Endothelial cell of umbilical vein (primary cell): ENCODE data around the gene HPSE2. TPM values are rescaled to one million over a fixed set of nuclear protein-coding genes. Genes with fewer than 3 reads are reported as not detected.

Experiments used
- BruUV-seq: library from RNA; stranded (reverse); fragments of 400-500 nt; replicated peaks from 2 replicates; lab custom pipeline; 2021; lab: Mats Ljungman, UMichigan
- CTCF ChIA-PET: fragments of 300-600, 350-600 bp; sonication (Branson Sonifier 250); formaldehyde crosslinking; loops from one replicate; lab custom pipeline; 2021; ENCODE audit warnings: antibody characterized with exemption, inconsistent platforms; lab: Charles Lee
- POLR2A ChIA-PET: fragments of 300-600, 350-600 bp; sonication (Branson Sonifier 250); formaldehyde crosslinking; loops from one replicate; lab custom pipeline; 2021; ENCODE audit warnings: antibody characterized with exemption, inconsistent platforms; lab: Charles Lee
- DNase-seq: peaks from one replicate; pipeline ENCODE4 v3.0.0-alpha.2; 2011; ENCODE audit warnings: low read depth, low spot score
- FAIRE-seq: peaks from 2 replicates; lab custom pipeline; 2011; peaks lifted over from hg19 to GRCh38; lab: Jason Lieb, UNC
- H2AFZ ChIP-seq: 2 replicates; pipeline ENCODE4 v1.6.0; 2012; ENCODE audit warnings: low read depth, low read length, control low read depth, inconsistent platforms
- H3K27ac ChIP-seq: 2 replicates; pipeline ENCODE4 v1.5.1; 2011; ENCODE audit warnings: low read depth, mild to moderate bottlenecking, control low read depth, low read length, moderate library complexity; ENCODE audit not compliant: insufficient read depth
- H3K27me3 ChIP-seq, 2 experiments: 2 replicates each; pipeline versions ENCODE4 v1.6.0 to v1.6.1; 2011; ENCODE audit warnings: low read length in 2 of 2, mixed read lengths in 1 of 2; ENCODE audit not compliant: control insufficient read depth in 2 of 2, insufficient read depth in 2 of 2
- H3K36me3 ChIP-seq, 2 experiments: 2 replicates in 1 of 2; 3 replicates in 1 of 2; pipeline ENCODE4 v1.5.1; 2011; ENCODE audit warnings: low read length in 2 of 2, mild to moderate bottlenecking in 1 of 2, moderate library complexity in 1 of 2; ENCODE audit not compliant: control insufficient read depth in 2 of 2, insufficient read depth in 2 of 2; ENCODE audit errors: extremely low read depth in 1 of 2
- H3K4me1 ChIP-seq: 3 replicates; pipeline ENCODE4 v1.5.1; 2011; ENCODE audit warnings: mild to moderate bottlenecking, low read length; ENCODE audit not compliant: control insufficient read depth, insufficient read depth; ENCODE audit errors: extremely low read depth
- H3K4me2 ChIP-seq: 2 replicates; pipeline ENCODE4 v1.6.1; 2011; ENCODE audit warnings: low read length, control low read depth, mixed read lengths; ENCODE audit not compliant: insufficient read depth
- H3K4me3 ChIP-seq, 3 experiments: fragments of 200-600 bp in 1 of 3; sonication (generic), shearing (Covaris generic) in 1 of 3; replicated peaks in 1 of 3; 2 replicates each; pipeline ENCODE4 v1.5.1; 2011 to 2016; ENCODE audit warnings: control low read depth in 3 of 3, low read length in 3 of 3, mild to moderate bottlenecking in 2 of 3, inconsistent platforms in 1 of 3, low read depth in 1 of 3, moderate library complexity in 1 of 3; ENCODE audit not compliant: insufficient read depth in 1 of 3
- H3K79me2 ChIP-seq: 2 replicates; pipeline ENCODE4 v1.6.0; 2012; ENCODE audit warnings: low read length, inconsistent platforms; ENCODE audit not compliant: control insufficient read depth, insufficient read depth
- H3K9ac ChIP-seq: replicated peaks from 2 replicates; pipeline ENCODE3; 2011; ENCODE audit warnings: low read length, control low read depth; ENCODE audit not compliant: insufficient read depth; ENCODE audit errors: extremely low read depth
- H3K9me1 ChIP-seq: replicated peaks from 3 replicates; pipeline ENCODE4 v1.6.0; 2011; ENCODE audit warnings: mild to moderate bottlenecking, low read length; ENCODE audit not compliant: control insufficient read depth, insufficient read depth; ENCODE audit errors: extremely low read depth
- H3K9me3 ChIP-seq: replicated peaks from 2 replicates; pipeline ENCODE4 v1.5.1; 2012; ENCODE audit warnings: low read length, inconsistent platforms; ENCODE audit not compliant: control insufficient read depth, insufficient read depth
- H4K20me1 ChIP-seq: replicated peaks from 2 replicates; pipeline ENCODE3; 2011; ENCODE audit warnings: mild to moderate bottlenecking, low read length; ENCODE audit not compliant: control insufficient read depth, insufficient read depth; ENCODE audit errors: extremely low read depth
- EZH2 ChIP-seq: IDR thresholded peaks from 2 replicates; pipeline ENCODE4 v1.6.1; 2012; ENCODE audit warnings: borderline replicate concordance, low read depth, mild to moderate bottlenecking, moderate library complexity, low read length, inconsistent platforms; ENCODE audit not compliant: severe bottlenecking
- FOS ChIP-seq: IDR thresholded peaks from 2 replicates; pipeline ENCODE4 v1.6.1; 2011; ENCODE audit warnings: mild to moderate bottlenecking, low read length, moderate library complexity, borderline replicate concordance; ENCODE audit not compliant: insufficient read depth
- GATA2 ChIP-seq: IDR thresholded peaks from 2 replicates; pipeline ENCODE4 v1.7.0; 2011; ENCODE audit warnings: low read depth, mild to moderate bottlenecking, moderate library complexity, mixed read lengths, low read length; ENCODE audit not compliant: insufficient read length, insufficient read depth
- JUN ChIP-seq: IDR thresholded peaks from 2 replicates; pipeline ENCODE4 v1.6.1; 2011; ENCODE audit warnings: borderline replicate concordance, low read depth; ENCODE audit not compliant: insufficient read length, insufficient read depth
- MYC ChIP-seq: IDR thresholded peaks from one replicate; pipeline ENCODE4 v1.6.1; 2011; ENCODE audit warnings: mild to moderate bottlenecking, low read depth, low read length
- POLR2A ChIP-seq: IDR thresholded peaks from 2 replicates; pipeline ENCODE4 v1.6.1; 2012; ENCODE audit warnings: low read depth, mild to moderate bottlenecking, control low read depth, low read length
- POLR2AphosphoS5 ChIP-seq: IDR thresholded peaks from 2 replicates; pipeline ENCODE4 v1.6.1; 2012; ENCODE audit warnings: low read depth, mild to moderate bottlenecking, control low read depth, low read length, moderate library complexity; ENCODE audit not compliant: insufficient read depth
- dilution Hi-C: fragments of 300-500 bp; cut with MboI; formaldehyde crosslinking; loops from one replicate; pipeline ENCODE4 v1.15.0; 2019; ENCODE audit warnings: low sequenced_read_pairs; ENCODE audit not compliant: extremely low pct_ligation_motif_present
- intact Hi-C: fragments of 100-400 bp; cut with micrococcal nuclease; formaldehyde crosslinking; loops from one replicate; pipeline ENCODE4 v1.10.0; 2022
- polyA plus RNA-seq, 4 experiments: library from polyadenylated mRNA; depleted of rRNA in 3 of 4; stranded (reverse) in 3 of 4; unstranded in 1 of 4; fragments of >200 nt; gene quantifications; 2 replicates each; pipeline versions ENCODE4 v1.2.1 to v1.2.3, GENCODE V29; 2011 to 2012; ENCODE audit warnings: missing spikeins in 1 of 4
- total RNA-seq: library from RNA; stranded (reverse); gene quantifications from 2 replicates; pipeline ENCODE4 v1.2.3, GENCODE V29; 2021
- TF ChIP-seq, protein P1 (sequence below), 2 donors: IDR thresholded peaks; 1 replicate in 1 of 2; 2 replicates in 1 of 2; pipeline ENCODE4 v1.5.1; 2011; ENCODE audit warnings: low read length in 2 of 2, mild to moderate bottlenecking in 2 of 2, moderate library complexity in 2 of 2, control low read depth in 1 of 2, inconsistent platforms in 1 of 2, low read depth in 1 of 2; ENCODE audit not compliant: insufficient read depth in 1 of 2; ENCODE audit errors: extremely low read depth in 1 of 2
- TF ChIP-seq, protein P2 (sequence below): IDR thresholded peaks from 2 replicates; pipeline ENCODE4 v1.6.1; 2011; ENCODE audit not compliant: insufficient read depth, insufficient read length

The HPSE2 gene
- total and polyA plus RNA-seq, 2 donors (not counting 3 experiments of a cell fraction or from before 2014, with no cell fraction given), result not detected

DNA sequence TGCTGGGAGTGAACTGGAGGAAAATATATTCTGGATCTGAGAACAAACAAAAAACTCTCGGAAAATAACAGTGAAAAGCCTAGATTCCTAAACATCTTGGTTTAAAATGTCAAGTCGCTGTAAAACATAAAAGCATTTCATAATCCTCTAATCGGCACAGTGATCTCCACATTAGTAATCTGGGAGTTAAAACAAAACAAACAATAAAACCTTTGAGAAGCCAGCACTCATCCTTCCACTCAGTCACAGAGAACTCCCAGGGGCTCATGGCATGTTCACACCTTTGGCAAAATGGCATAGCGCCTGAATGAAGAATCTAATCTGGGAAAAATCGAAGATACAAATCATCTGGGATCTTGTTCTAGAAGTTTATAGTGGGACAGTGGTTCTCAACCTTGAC is 764.8 kb downstream of the HPSE2 start:
- no peaks in the 10 kb centered on the region for H3K9me3 ChIP-seq
- no peak overlapping the region for H3K27ac ChIP-seq
- H3K36me3 ChIP-seq, result no peaks in the 10 kb centered on the region
- H3K4me3 ChIP-seq, result no peak overlapping the region
- POLR2A ChIA-PET, result no interaction called here
- peaks cover 3% of the 10 kb centered on the region for H3K4me1 ChIP-seq
- no TSS peak for BruUV-seq
- no peak overlapping the region for H3K9ac ChIP-seq
- no peak overlapping the region for H3K4me2 ChIP-seq
- CTCF ChIA-PET, result interaction anchor here (0.8 to 1.3 kb wide), 3 partner anchors 9 to 806 kb away, joined by 3 read pairs; no protein-coding TSS in a partner anchor
- H3K27me3 ChIP-seq, result no peaks in the 10 kb centered on the region
- dilution Hi-C loops (no loop called here), intact Hi-C loops (no loop called here)
- no peak for TF ChIP-seq FOS
- TF ChIP-seq EZH2, result no peak
- TF ChIP-seq POLR2AphosphoS5, result no peak
- TF ChIP-seq GATA2, result no peak
- TF ChIP-seq, protein P1, sequence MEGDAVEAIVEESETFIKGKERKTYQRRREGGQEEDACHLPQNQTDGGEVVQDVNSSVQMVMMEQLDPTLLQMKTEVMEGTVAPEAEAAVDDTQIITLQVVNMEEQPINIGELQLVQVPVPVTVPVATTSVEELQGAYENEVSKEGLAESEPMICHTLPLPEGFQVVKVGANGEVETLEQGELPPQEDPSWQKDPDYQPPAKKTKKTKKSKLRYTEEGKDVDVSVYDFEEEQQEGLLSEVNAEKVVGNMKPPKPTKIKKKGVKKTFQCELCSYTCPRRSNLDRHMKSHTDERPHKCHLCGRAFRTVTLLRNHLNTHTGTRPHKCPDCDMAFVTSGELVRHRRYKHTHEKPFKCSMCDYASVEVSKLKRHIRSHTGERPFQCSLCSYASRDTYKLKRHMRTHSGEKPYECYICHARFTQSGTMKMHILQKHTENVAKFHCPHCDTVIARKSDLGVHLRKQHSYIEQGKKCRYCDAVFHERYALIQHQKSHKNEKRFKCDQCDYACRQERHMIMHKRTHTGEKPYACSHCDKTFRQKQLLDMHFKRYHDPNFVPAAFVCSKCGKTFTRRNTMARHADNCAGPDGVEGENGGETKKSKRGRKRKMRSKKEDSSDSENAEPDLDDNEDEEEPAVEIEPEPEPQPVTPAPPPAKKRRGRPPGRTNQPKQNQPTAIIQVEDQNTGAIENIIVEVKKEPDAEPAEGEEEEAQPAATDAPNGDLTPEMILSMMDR (IDR thresholded peaks at IDR 0.05; ENCODE audit: extremely low read depth in 1 of 2, insufficient read depth in 1 of 2, low read depth in 1 of 2, low read length in 2 of 2), result no peak
- TF ChIP-seq, protein P2, sequence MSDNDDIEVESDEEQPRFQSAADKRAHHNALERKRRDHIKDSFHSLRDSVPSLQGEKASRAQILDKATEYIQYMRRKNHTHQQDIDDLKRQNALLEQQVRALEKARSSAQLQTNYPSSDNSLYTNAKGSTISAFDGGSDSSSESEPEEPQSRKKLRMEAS, result no peak
- TF ChIP-seq MYC, result no peak
- TF ChIP-seq JUN, result no peak
- TF ChIP-seq POLR2A, result no peak
- DNase-seq (no peak), FAIRE-seq (no peak)
- no peaks in the 10 kb centered on the region for H3K79me2 ChIP-seq
- H2AFZ ChIP-seq, result no peak overlapping the region
- H3K9me1 ChIP-seq, result no peaks in the 10 kb centered on the region
- no peaks in the 10 kb centered on the region for H4K20me1 ChIP-seq
